HCT116 (cell line): ENCODE data around the gene TDP1. TPM values are rescaled to one million over a fixed set of nuclear protein-coding genes. Genes with fewer than 3 reads are reported as not detected.

Experiments
- ATAC-seq: fragments of 200-7000 bp; cut with Tn5 transposase; 2 replicates; pipeline ENCODE4 v1.9.1; 2020; ENCODE audit warnings: mild to moderate bottlenecking, moderate library complexity
- BruUV-seq: library from RNA; stranded (reverse); fragments of 400-500 nt; replicated peaks from 2 replicates; lab custom pipeline; 2021; lab: Mats Ljungman, UMichigan
- CTCF ChIA-PET: fragments of 300-600 bp; sonication (Branson Sonifier 250); formaldehyde crosslinking; loops from one replicate; lab custom pipeline; 2021; ENCODE audit warnings: antibody characterized with exemption; lab: Charles Lee
- POLR2A ChIA-PET: fragments of 300-600, 350-600 bp; sonication (Branson Sonifier 250); formaldehyde crosslinking; loops from one replicate; lab custom pipeline; 2021; ENCODE audit warnings: antibody characterized with exemption; lab: Charles Lee
- RAD21 ChIA-PET, 2 experiments: fragments of 300-600 bp; sonication (Branson Sonifier 250); formaldehyde crosslinking; loops; one replicate each; lab custom pipeline; 2023; ENCODE audit warnings: low total read pairs in 2 of 2; ENCODE audit not compliant: uncharacterized antibody in 2 of 2, unreplicated experiment in 2 of 2, low non-redundant PET in 1 of 2; lab: Charles Lee
- DNase-seq: peaks from one replicate; pipeline ENCODE4 v3.0.0-alpha.2; 2010; ENCODE audit warnings: low read depth, low spot score
- H2AFZ ChIP-seq: fragments of 200-600 bp; shearing (Covaris generic), sonication (generic); 2 replicates; pipeline ENCODE4 v1.6.1; 2017; ENCODE audit warnings: low read depth, mixed run types, mixed read lengths, antibody characterized with exemption, low read length; ENCODE audit not compliant: poor library complexity, severe bottlenecking
- H3K27ac ChIP-seq: 2 replicates; pipeline ENCODE4 v1.5.1; 2012; ENCODE audit warnings: low read depth, low read length
- H3K27me3 ChIP-seq: fragments of 200-600 bp; sonication (generic); 2 replicates; pipeline ENCODE4 v1.6.1; 2016; ENCODE audit warnings: mixed run types, low read length, mixed read lengths; ENCODE audit not compliant: insufficient read depth
- H3K36me3 ChIP-seq, 2 experiments: fragments of 200-500 bp in 1 of 2; fragments of 200-600 bp in 1 of 2; sonication (Bioruptor generic) in 1 of 2; sonication (generic) in 1 of 2; 2 replicates each; pipeline versions ENCODE4 v1.5.1 to v1.6.1; 2014 to 2016; ENCODE audit warnings: low read length in 2 of 2, inconsistent platforms in 1 of 2, mixed read lengths in 1 of 2, mixed run types in 1 of 2; ENCODE audit not compliant: insufficient read depth in 2 of 2, control insufficient read depth in 1 of 2
- H3K4me1 ChIP-seq, 2 experiments: fragments of 200-600 bp in 1 of 2; sonication (generic) in 1 of 2; 2 replicates each; pipeline versions ENCODE4 v1.5.1 to v1.6.1; 2012 to 2017; ENCODE audit warnings: low read length in 2 of 2, inconsistent platforms in 1 of 2, mild to moderate bottlenecking in 1 of 2, mixed read lengths in 1 of 2, mixed run types in 1 of 2, moderate library complexity in 1 of 2; ENCODE audit not compliant: insufficient read depth in 2 of 2, control insufficient read depth in 1 of 2
- H3K4me2 ChIP-seq: fragments of 200-600 bp; sonication (generic); 2 replicates; pipeline ENCODE4 v1.6.1; 2017; ENCODE audit warnings: mixed run types, low read length, mixed read lengths
- H3K4me3 ChIP-seq, 2 experiments: fragments of 200-600 bp in 1 of 2; sonication (generic) in 1 of 2; replicated peaks in 1 of 2; 2 replicates each; pipeline ENCODE4 v1.5.1; 2011 to 2016; ENCODE audit warnings: low read length in 2 of 2, control low read depth in 1 of 2, low read depth in 1 of 2, mild to moderate bottlenecking in 1 of 2, mixed read lengths in 1 of 2, mixed run types in 1 of 2
- H3K79me2 ChIP-seq: fragments of 200-600 bp; sonication (generic); 2 replicates; pipeline ENCODE4 v1.6.1; 2017; ENCODE audit warnings: mild to moderate bottlenecking, mixed run types, low read length, moderate library complexity, mixed read lengths; ENCODE audit not compliant: insufficient read depth
- H3K9ac ChIP-seq: fragments of 200-600 bp; sonication (generic); 2 replicates; pipeline ENCODE4 v1.6.1; 2016; ENCODE audit warnings: low read length, mixed read lengths
- H3K9me2 ChIP-seq: fragments of 200-600 bp; sonication (generic), shearing (Covaris generic); 2 replicates; pipeline ENCODE4 v1.6.1; 2017; ENCODE audit warnings: mixed run types, mild to moderate bottlenecking, moderate library complexity; ENCODE audit not compliant: insufficient read depth
- H3K9me3 ChIP-seq, 2 experiments: fragments of 200-500 bp in 1 of 2; fragments of 200-600 bp in 1 of 2; sonication (Bioruptor generic) in 1 of 2; sonication (generic) in 1 of 2; 2 replicates each; pipeline ENCODE4 v1.6.1; 2014 to 2017; ENCODE audit warnings: low read length in 2 of 2, mixed read lengths in 2 of 2, inconsistent platforms in 1 of 2, low read depth in 1 of 2, mild to moderate bottlenecking in 1 of 2, mixed run types in 1 of 2, moderate library complexity in 1 of 2; ENCODE audit not compliant: control insufficient read depth in 1 of 2, insufficient read depth in 1 of 2
- H4K20me1 ChIP-seq: fragments of 200-600 bp; sonication (generic), shearing (Covaris generic); 2 replicates; pipeline ENCODE4 v1.6.1; 2017; ENCODE audit warnings: mixed run types, mild to moderate bottlenecking, moderate library complexity; ENCODE audit not compliant: insufficient read depth
- ATF3 ChIP-seq: IDR thresholded peaks from 2 replicates; pipeline ENCODE4 v1.6.1; 2012
- CBX3 ChIP-seq: IDR thresholded peaks from 2 replicates; pipeline ENCODE4 v1.6.1; 2012; ENCODE audit warnings: low read depth
- EZH2 ChIP-seq: fragments of 200-600 bp; sonication (generic); IDR thresholded peaks from 2 replicates; pipeline ENCODE4 v1.6.1; 2017; ENCODE audit warnings: antibody characterized with exemption, mixed run types
- TCF7L2 ChIP-seq: IDR thresholded peaks from 2 replicates; pipeline ENCODE4 v1.7.0; 2011; ENCODE audit warnings: borderline replicate concordance, inconsistent platforms; ENCODE audit not compliant: insufficient read depth, insufficient read length; ENCODE audit errors: extremely low read depth
- ZBTB33 ChIP-seq: IDR thresholded peaks from 2 replicates; pipeline ENCODE4 v1.6.1; 2011; ENCODE audit warnings: mild to moderate bottlenecking, low read length, moderate library complexity; ENCODE audit not compliant: insufficient replicate concordance; ENCODE audit errors: extremely low read depth
- intact Hi-C: fragments of 100-400 bp; cut with micrococcal nuclease; formaldehyde crosslinking; loops from 2 replicates; pipeline ENCODE4 v1.10.0; 2022
- total RNA-seq: library from RNA; stranded (reverse); gene quantifications from one replicate; pipeline ENCODE4 v1.2.1, GENCODE V29; 2021; ENCODE audit not compliant: unreplicated experiment
- TF ChIP-seq, protein P1 (sequence below): IDR thresholded peaks from 2 replicates; pipeline ENCODE4 v1.6.1; 2012; ENCODE audit warnings: low read depth

Gene TDP1
- total RNA-seq, 1 experiment from 2014 or later: 37.1 TPM

- H3K79me2 ChIP-seq: no peaks in the 10 kb centered on the region
- H3K9me3 ChIP-seq: no peaks in the 10 kb centered on the region
- H3K27me3 ChIP-seq: no peaks in the 10 kb centered on the region
- ATAC-seq (no peak), DNase-seq (no peak)
- no peak overlapping the region for H3K27ac ChIP-seq
- H3K9ac ChIP-seq: no peak overlapping the region
- H3K4me1 ChIP-seq: no peaks in the 10 kb centered on the region
- CTCF ChIA-PET: no interaction called here
- RAD21 ChIA-PET: no interaction called here
- H3K9me2 ChIP-seq: no peaks in the 10 kb centered on the region
- POLR2A ChIA-PET: no interaction called here
- TF ChIP-seq EZH2 (no peak), ATF3 (no peak), ZBTB33 (no peak), TCF7L2 (no peak), CBX3 (no peak)
- TF ChIP-seq, protein P1, sequence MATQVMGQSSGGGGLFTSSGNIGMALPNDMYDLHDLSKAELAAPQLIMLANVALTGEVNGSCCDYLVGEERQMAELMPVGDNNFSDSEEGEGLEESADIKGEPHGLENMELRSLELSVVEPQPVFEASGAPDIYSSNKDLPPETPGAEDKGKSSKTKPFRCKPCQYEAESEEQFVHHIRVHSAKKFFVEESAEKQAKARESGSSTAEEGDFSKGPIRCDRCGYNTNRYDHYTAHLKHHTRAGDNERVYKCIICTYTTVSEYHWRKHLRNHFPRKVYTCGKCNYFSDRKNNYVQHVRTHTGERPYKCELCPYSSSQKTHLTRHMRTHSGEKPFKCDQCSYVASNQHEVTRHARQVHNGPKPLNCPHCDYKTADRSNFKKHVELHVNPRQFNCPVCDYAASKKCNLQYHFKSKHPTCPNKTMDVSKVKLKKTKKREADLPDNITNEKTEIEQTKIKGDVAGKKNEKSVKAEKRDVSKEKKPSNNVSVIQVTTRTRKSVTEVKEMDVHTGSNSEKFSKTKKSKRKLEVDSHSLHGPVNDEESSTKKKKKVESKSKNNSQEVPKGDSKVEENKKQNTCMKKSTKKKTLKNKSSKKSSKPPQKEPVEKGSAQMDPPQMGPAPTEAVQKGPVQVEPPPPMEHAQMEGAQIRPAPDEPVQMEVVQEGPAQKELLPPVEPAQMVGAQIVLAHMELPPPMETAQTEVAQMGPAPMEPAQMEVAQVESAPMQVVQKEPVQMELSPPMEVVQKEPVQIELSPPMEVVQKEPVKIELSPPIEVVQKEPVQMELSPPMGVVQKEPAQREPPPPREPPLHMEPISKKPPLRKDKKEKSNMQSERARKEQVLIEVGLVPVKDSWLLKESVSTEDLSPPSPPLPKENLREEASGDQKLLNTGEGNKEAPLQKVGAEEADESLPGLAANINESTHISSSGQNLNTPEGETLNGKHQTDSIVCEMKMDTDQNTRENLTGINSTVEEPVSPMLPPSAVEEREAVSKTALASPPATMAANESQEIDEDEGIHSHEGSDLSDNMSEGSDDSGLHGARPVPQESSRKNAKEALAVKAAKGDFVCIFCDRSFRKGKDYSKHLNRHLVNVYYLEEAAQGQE: no peak
- intact Hi-C loops: loop anchor here (5.0 kb wide), 2 partner anchors 891 to 1251 kb away; no protein-coding TSS in a partner anchor
- no peak overlapping the region for H3K4me2 ChIP-seq
- no peak overlapping the region for H2AFZ ChIP-seq
- no peaks in the 10 kb centered on the region for H4K20me1 ChIP-seq
- no peak overlapping the region for H3K4me3 ChIP-seq
- BruUV-seq: no TSS peak
- no peaks in the 10 kb centered on the region for H3K36me3 ChIP-seq
These were observed 37.0 kb upstream of the TDP1 start for GRCh38 chr14:89918721-89919120.
